Measurements from ENCODE around the gene PARD3B. TPM values are rescaled to one million over a fixed set of nuclear protein-coding genes. Genes with fewer than 3 reads are reported as not detected.

Gene PARD3B
- total and polyA plus RNA-seq, 3 experiments from 2014 or later, result 0.11 to 0.26 TPM; not detected in 1

DNA sequence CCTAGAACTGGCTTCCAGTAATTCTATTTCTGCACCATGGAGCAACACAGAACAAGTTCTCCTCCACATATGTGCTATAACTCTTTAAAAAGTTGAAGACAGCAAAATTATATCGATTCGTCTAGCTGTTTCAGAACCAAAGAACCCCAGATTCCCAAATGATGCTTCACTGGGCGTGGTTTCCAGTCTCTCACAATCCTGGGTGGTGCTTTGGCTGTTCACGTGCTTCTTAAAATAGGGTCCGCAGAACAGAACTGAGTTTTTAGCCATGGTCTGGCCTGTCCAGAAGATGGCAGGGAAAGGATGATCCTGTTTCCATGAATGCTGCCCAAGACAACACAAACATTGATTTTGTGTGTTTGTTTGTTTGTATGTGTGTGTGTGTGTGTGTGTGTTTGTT lies 37.6 kb upstream of the PARD3B start:
- H3K4me1 Mint-ChIP-seq, result no peaks in the 10 kb centered on the region
- Histone ChIP-seq H3K4me1 (ENCODE audit: insufficient read depth, low read length) (no peaks in the 10 kb centered on the region), H3K27me3 (ENCODE audit: insufficient read depth, low read length, poor library complexity, severe bottlenecking) (no peaks in the 10 kb centered on the region), H3K27ac (ENCODE audit: low read depth, low read length) (no peak overlapping the region), H3K4me3 (ENCODE audit: low read length) (no peak overlapping the region), H3K9me3 (ENCODE audit: low read length) (no peaks in the 10 kb centered on the region), H3K36me3 (ENCODE audit: insufficient read depth, low read length) (no peaks in the 10 kb centered on the region)
- ChIA-PET POLR2A (no interaction called here), CTCF (no interaction called here)
- H3K9me3 Mint-ChIP-seq, result no peaks in the 10 kb centered on the region
- H3K27ac Mint-ChIP-seq, result no peak overlapping the region
- H3K36me3 Mint-ChIP-seq, result no peaks in the 10 kb centered on the region
- DNase-seq, result no peak
- peaks cover 0 to 1% of the 10 kb centered on the region in 2 donors for H3K27me3 Mint-ChIP-seq
- no peak overlapping the region for H3K4me3 Mint-ChIP-seq

DNA sequence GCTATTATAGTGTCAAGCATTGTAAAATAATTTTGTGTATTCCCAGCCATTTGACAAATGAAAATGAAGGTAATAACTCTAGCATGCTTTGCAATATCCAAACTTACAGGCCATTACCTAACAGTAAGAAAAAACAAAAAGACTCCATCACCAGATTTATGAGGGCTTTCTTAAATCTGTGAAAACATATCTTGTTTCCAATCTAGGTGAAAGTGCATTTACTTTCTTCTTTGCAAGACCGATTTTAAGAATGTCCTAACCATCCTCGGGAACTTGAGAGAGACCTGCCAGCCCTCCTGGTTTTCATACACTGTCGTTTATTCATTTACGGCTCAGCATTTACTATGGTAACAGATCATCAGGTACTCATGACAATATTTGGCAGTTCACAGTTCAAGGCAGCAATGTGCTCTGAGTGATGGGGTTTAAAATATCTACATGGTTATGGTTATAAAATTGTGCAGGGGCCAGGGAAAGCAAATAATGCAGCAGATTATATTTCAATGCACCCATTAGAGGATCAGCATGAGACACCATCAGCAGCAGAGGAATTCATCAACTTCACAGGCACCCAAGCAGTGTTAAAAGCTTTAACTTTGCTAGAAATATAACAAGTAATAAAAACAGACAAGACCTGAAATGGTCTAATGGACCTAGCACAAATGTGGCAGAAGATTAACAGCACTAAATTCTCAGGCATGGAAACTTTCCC lies 34.4 kb upstream of the PARD3B start:
- H3K27ac ChIP-seq (ENCODE audit: low read depth, low read length), result no peak overlapping the region
- H3K4me3 Mint-ChIP-seq, result no peak overlapping the region
- H3K4me1 Mint-ChIP-seq, result no peaks in the 10 kb centered on the region
- H3K27ac Mint-ChIP-seq, result no peak overlapping the region
- DNase-seq, result no peak
- no peaks in the 10 kb centered on the region for H3K36me3 ChIP-seq (ENCODE audit: insufficient read depth, low read length)
- ChIA-PET CTCF (no interaction called here), POLR2A (no interaction called here)
- no peak overlapping the region for H3K4me3 ChIP-seq (ENCODE audit: low read length)
- no peaks in the 10 kb centered on the region for H3K4me1 ChIP-seq (ENCODE audit: insufficient read depth, low read length)
- H3K9me3 Mint-ChIP-seq, result no peaks in the 10 kb centered on the region
- no peaks in the 10 kb centered on the region for H3K36me3 Mint-ChIP-seq
- no peaks in the 10 kb centered on the region for H3K27me3 ChIP-seq (ENCODE audit: insufficient read depth, low read length, poor library complexity, severe bottlenecking)
- H3K9me3 ChIP-seq (ENCODE audit: low read length), result no peaks in the 10 kb centered on the region
- peaks cover 0 to 1% of the 10 kb centered on the region in 2 donors for H3K27me3 Mint-ChIP-seq

DNA sequence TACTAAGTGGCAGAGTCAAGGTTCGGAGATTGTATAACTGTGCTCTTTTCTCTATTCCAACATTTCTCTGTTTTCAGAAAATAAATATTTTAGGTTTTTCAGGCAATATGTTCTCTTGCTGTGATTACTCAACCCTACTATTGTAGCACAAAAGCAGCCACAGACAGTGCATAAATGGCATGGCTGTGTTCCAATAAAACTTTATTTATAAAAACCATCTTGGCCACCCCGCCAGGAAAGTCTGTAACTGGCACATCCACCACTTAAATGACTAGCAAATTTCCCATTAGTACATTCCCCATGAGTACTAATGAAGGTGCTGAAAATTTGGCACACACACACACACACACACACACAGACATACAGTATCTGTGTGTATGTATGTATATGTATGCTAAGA lies 30.8 kb upstream of the PARD3B start:
- Mint-ChIP-seq H3K9me3 (peaks cover 0 to 6% (median 3%) of the 10 kb centered on the region in 5 donors), H3K27me3 (peaks cover 1 to 4% of the 10 kb centered on the region in 2 donors), H3K4me1 (no peaks in the 10 kb centered on the region), H3K36me3 (no peaks in the 10 kb centered on the region), H3K27ac (no peak overlapping the region), H3K4me3 (no peak overlapping the region)
- DNase-seq, result no peak
- H3K9me3 ChIP-seq (ENCODE audit: low read length), result no peaks in the 10 kb centered on the region
- no peaks in the 10 kb centered on the region for H3K27me3 ChIP-seq (ENCODE audit: insufficient read depth, low read length, poor library complexity, severe bottlenecking)
- CTCF ChIA-PET, result no interaction called here
- POLR2A ChIA-PET, result no interaction called here
- no peaks in the 10 kb centered on the region for H3K36me3 ChIP-seq (ENCODE audit: insufficient read depth, low read length)
- no peak overlapping the region for H3K4me3 ChIP-seq (ENCODE audit: low read length)
- no peak overlapping the region for H3K27ac ChIP-seq (ENCODE audit: low read depth, low read length)
- no peaks in the 10 kb centered on the region for H3K4me1 ChIP-seq (ENCODE audit: insufficient read depth, low read length)

DNA sequence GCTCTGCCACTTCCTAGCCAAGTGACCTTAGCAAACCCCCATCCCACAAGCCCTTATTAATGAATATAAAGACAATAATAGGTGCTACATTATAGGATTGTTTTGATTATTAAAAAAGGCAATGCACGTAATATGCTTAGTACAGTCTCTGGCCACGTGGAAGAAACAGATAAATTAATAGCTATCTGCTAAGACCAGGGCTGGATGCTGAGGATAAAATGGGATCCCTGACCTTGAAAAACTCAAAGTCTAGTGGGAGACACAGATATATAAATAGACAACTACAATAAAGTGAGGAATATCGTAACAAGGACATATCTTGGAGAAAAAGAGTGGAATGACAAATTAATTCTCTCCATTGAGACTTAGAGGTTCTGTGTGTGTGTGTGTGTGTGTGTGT lies 29.9 kb upstream of the PARD3B start:
- no peak overlapping the region for H3K27ac ChIP-seq (ENCODE audit: low read depth, low read length)
- H3K27ac Mint-ChIP-seq, result no peak overlapping the region
- H3K36me3 Mint-ChIP-seq, result no peaks in the 10 kb centered on the region
- no peaks in the 10 kb centered on the region for H3K36me3 ChIP-seq (ENCODE audit: insufficient read depth, low read length)
- CTCF ChIA-PET, result no interaction called here
- H3K9me3 Mint-ChIP-seq, result peaks cover 0 to 6% (median 3%) of the 10 kb centered on the region in 5 donors
- no peak overlapping the region for H3K4me3 ChIP-seq (ENCODE audit: low read length)
- H3K9me3 ChIP-seq (ENCODE audit: low read length), result no peaks in the 10 kb centered on the region
- no peak for DNase-seq
- no peaks in the 10 kb centered on the region for H3K4me1 Mint-ChIP-seq
- POLR2A ChIA-PET, result no interaction called here
- no peaks in the 10 kb centered on the region for H3K4me1 ChIP-seq (ENCODE audit: insufficient read depth, low read length)
- no peaks in the 10 kb centered on the region for H3K27me3 ChIP-seq (ENCODE audit: insufficient read depth, low read length, poor library complexity, severe bottlenecking)
- H3K4me3 Mint-ChIP-seq, result no peak overlapping the region
- peaks cover 1 to 4% of the 10 kb centered on the region in 2 donors for H3K27me3 Mint-ChIP-seq

DNA sequence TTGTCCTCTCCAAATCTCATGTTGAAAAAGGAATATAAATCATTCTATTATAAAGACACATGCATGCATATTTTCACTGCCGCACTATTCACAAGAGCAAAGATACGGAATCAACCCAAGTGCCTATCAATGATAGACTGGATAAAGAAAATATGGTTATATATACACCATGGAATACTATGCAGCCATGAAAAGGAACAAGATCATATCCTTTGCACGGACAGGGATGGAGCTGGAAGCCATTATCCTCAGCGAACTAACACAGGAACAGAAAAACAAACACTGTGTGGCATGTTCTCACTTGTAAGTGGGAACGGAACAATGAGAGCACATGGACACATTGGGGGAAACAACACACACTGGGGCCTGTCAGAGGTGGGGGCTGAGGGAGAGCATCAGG lies 28.1 kb upstream of the PARD3B start:
- CTCF ChIA-PET, result no interaction called here
- no peak overlapping the region for H3K4me3 Mint-ChIP-seq
- H3K27ac Mint-ChIP-seq, result no peak overlapping the region

DNA sequence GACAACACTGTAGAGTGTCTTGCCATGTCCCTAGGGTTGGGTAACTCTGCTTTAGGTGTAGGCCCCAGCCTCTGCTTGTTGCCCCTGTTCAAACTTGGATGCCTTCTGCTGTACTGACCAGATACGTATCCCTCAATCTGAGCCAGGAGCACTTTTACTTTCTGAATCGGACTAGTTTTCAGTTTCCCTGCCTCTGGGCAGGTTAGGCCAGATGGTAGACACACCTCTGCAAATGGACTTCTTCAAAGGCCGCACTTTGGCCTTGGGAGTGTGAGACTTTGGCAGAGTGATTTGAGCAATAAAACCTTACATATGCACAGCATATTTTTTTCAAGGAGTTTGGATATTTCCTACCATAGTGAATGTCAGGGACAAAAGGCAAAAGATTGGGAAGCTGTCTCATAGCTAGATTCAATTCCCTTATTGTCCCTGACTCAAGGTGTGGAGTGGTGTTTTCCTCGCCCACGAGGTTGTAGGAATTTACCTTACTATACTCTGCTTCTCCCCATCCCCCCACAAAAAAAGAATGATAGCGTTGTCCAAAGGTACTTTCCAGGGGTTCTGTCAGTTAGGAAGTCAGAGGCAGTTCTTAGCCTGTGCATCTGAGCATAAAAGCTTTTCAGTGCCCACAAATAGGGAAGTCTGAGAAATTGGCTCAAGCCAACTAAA lies 15.3 kb upstream of the PARD3B start:
- H3K27ac ChIP-seq (ENCODE audit: low read depth, low read length), result no peak overlapping the region
- Mint-ChIP-seq H3K27ac (no peak overlapping the region), H3K36me3 (no peaks in the 10 kb centered on the region), H3K4me1 (no peaks in the 10 kb centered on the region), H3K27me3 (no peaks in the 10 kb centered on the region), H3K4me3 (no peak overlapping the region), H3K9me3 (no peaks in the 10 kb centered on the region)
- no peaks in the 10 kb centered on the region for H3K27me3 ChIP-seq (ENCODE audit: insufficient read depth, low read length, poor library complexity, severe bottlenecking)
- no peaks in the 10 kb centered on the region for H3K36me3 ChIP-seq (ENCODE audit: insufficient read depth, low read length)
- no peak for DNase-seq
- H3K9me3 ChIP-seq (ENCODE audit: low read length), result no peaks in the 10 kb centered on the region
- H3K4me1 ChIP-seq (ENCODE audit: insufficient read depth, low read length), result no peaks in the 10 kb centered on the region
- CTCF ChIA-PET, result no interaction called here
- H3K4me3 ChIP-seq (ENCODE audit: low read length), result no peak overlapping the region
- POLR2A ChIA-PET, result no interaction called here

More for the DNA sequence above, 28.1 kb upstream of the PARD3B start:
- Mint-ChIP-seq H3K4me1 (no peaks in the 10 kb centered on the region), H3K27me3 (peaks cover 1 to 4% of the 10 kb centered on the region in 2 donors), H3K36me3 (no peaks in the 10 kb centered on the region), H3K9me3 (peaks cover 0 to 6% (median 3%) of the 10 kb centered on the region in 5 donors)
- POLR2A ChIA-PET, result no interaction called here
- no peak for DNase-seq
- Histone ChIP-seq H3K27ac (ENCODE audit: low read depth, low read length) (no peak overlapping the region), H3K36me3 (ENCODE audit: insufficient read depth, low read length) (no peaks in the 10 kb centered on the region), H3K4me1 (ENCODE audit: insufficient read depth, low read length) (no peaks in the 10 kb centered on the region), H3K9me3 (ENCODE audit: low read length) (no peaks in the 10 kb centered on the region), H3K4me3 (ENCODE audit: low read length) (no peak overlapping the region), H3K27me3 (ENCODE audit: insufficient read depth, low read length, poor library complexity, severe bottlenecking) (no peaks in the 10 kb centered on the region)

DNA sequence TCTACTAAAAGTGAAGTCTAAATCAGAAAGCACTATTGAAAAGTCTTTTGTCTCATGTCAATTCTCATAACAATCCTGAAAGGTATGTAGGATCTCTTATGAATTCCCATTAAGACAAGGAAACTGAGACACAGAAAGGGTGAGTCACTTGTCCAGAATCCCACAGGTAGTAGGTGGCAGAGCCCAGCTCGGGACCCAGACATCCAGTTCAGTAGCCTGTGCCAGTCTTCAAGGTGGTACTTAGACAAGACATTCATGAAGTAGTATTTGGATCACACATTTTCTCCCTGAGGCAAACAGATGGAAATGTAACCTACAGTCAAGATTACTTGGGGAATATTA lies 14.8 kb upstream of the PARD3B start:
- POLR2A ChIA-PET, result no interaction called here
- Mint-ChIP-seq H3K27ac (no peak overlapping the region), H3K4me1 (no peaks in the 10 kb centered on the region), H3K4me3 (no peak overlapping the region), H3K27me3 (no peaks in the 10 kb centered on the region), H3K36me3 (no peaks in the 10 kb centered on the region), H3K9me3 (no peaks in the 10 kb centered on the region)
- CTCF ChIA-PET, result no interaction called here
- H3K9me3 ChIP-seq (ENCODE audit: low read length), result no peaks in the 10 kb centered on the region
- H3K4me1 ChIP-seq (ENCODE audit: insufficient read depth, low read length), result no peaks in the 10 kb centered on the region
- no peaks in the 10 kb centered on the region for H3K27me3 ChIP-seq (ENCODE audit: insufficient read depth, low read length, poor library complexity, severe bottlenecking)
- DNase-seq, result no peak
- no peaks in the 10 kb centered on the region for H3K36me3 ChIP-seq (ENCODE audit: insufficient read depth, low read length)
- H3K4me3 ChIP-seq (ENCODE audit: low read length), result no peak overlapping the region
- no peak overlapping the region for H3K27ac ChIP-seq (ENCODE audit: low read depth, low read length)

DNA sequence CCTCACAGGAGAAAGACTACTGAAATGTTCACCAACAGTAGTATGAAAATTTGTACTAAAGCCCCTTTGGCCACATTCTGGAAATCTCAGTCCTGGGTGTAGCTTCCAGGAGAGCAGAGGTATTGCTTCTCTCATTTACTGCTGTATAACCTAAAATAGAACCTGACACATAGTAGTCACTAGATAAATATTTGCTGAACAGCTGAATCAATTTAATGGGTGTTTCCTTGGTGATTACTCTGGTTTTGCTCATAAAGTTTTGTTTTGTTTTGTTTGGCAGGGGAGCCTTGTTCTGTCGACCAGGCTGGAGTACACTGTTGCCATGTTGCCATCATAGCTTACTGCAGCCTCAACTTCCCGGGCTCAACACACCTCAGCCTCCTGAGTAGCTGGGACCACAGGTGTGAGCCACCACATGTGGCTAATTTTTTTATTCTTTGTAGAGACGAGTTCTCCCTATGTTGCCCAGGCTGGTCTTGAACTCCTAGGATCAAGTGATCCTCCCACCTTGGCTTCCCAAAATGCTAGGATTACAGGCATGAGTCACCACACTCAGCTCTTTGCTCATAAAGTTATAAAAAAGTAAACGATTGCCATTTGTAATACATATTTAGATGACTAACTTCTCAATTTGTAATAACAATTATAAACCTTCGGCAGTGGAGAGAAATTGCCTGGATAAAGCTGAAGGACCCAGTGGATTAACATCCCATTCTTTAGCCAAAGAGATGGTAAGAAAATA lies 11.5 kb upstream of the PARD3B start:
- H3K36me3 ChIP-seq (ENCODE audit: insufficient read depth, low read length), result no peaks in the 10 kb centered on the region
- POLR2A ChIA-PET, result no interaction called here
- H3K36me3 Mint-ChIP-seq, result no peaks in the 10 kb centered on the region
- H3K4me3 Mint-ChIP-seq, result no peak overlapping the region
- CTCF ChIA-PET, result interaction anchor here (1.8 kb wide), 1 partner anchor 10 kb away, joined by 3 read pairs; no protein-coding TSS in a partner anchor
- H3K27me3 ChIP-seq (ENCODE audit: insufficient read depth, low read length, poor library complexity, severe bottlenecking), result no peaks in the 10 kb centered on the region
- no peak overlapping the region for H3K4me3 ChIP-seq (ENCODE audit: low read length)
- no peak for DNase-seq
- no peaks in the 10 kb centered on the region for H3K4me1 ChIP-seq (ENCODE audit: insufficient read depth, low read length)
- H3K27ac ChIP-seq (ENCODE audit: low read depth, low read length), result no peak overlapping the region
- no peak overlapping the region for H3K27ac Mint-ChIP-seq
- H3K4me1 Mint-ChIP-seq, result no peaks in the 10 kb centered on the region
- peaks cover 0 to 1% (median 0%) of the 10 kb centered on the region in 5 donors for H3K9me3 Mint-ChIP-seq
- no peaks in the 10 kb centered on the region for H3K9me3 ChIP-seq (ENCODE audit: low read length)
- no peaks in the 10 kb centered on the region for H3K27me3 Mint-ChIP-seq

All from CD8-positive, alpha-beta memory T cell (primary cell).